Hematopoietic multipotent progenitor cell treated with erythropoietin and hydrocortisone succinate and interleukin-3 and kit ligand, for 4 days (in vitro differentiated cells): ENCODE data around the gene KLF13.
"Not testable (repeated sequence)": the region's sequence is repeated elsewhere in the genome, so short reads cannot be mapped to it uniquely, and the experiment has no call there.

Experiments
- DNase-seq: peaks from one replicate; pipeline ENCODE4 v3.0.0-alpha.2; 2015

KLF13 gene

DNA sequence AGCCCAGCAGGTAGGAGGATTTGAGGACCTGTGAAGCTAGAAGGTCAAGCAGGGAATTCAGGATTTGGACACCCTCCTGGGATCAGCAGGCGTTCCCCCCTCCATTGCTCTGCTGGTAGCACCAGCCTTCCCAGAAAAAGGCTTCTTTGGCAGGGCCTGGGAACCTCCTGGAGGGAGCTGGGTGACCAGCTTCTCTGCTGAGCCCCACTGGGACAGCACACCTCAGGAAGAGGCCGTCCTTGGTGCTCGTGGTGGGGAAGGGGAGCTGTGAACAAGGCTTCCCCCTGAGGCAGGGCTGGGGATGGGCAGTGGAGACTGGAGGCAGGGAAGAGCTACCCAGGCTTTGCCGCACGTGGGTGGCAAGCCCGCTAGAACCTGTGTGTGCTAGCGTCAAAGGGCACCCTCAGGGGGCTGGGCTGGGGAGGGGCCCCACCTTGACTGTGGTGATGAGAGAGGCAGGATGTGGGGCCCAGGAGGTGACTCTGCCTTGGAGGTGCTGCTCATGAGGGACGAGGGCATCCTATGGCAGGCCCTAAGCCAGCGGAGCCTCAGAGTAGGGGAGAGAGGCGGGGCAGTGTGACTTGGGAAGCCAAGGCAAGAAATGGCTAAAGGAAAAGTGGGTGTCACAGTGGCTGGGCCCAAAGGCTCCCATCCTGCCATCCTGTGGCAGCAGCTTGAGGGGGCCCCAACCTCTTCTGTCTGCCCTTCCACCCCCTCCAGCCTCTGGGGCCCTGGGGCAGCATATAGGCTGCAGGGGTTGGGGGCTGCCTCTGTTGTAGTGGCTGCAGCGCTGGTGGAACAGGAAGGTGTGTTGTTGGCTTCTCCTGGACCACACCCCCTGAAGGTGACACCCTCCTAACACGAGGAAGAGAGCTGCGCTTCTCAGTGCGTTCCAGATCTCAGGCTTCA lies 20.7 kb downstream of the KLF13 start:
- DNase-seq, result no peak

DNA sequence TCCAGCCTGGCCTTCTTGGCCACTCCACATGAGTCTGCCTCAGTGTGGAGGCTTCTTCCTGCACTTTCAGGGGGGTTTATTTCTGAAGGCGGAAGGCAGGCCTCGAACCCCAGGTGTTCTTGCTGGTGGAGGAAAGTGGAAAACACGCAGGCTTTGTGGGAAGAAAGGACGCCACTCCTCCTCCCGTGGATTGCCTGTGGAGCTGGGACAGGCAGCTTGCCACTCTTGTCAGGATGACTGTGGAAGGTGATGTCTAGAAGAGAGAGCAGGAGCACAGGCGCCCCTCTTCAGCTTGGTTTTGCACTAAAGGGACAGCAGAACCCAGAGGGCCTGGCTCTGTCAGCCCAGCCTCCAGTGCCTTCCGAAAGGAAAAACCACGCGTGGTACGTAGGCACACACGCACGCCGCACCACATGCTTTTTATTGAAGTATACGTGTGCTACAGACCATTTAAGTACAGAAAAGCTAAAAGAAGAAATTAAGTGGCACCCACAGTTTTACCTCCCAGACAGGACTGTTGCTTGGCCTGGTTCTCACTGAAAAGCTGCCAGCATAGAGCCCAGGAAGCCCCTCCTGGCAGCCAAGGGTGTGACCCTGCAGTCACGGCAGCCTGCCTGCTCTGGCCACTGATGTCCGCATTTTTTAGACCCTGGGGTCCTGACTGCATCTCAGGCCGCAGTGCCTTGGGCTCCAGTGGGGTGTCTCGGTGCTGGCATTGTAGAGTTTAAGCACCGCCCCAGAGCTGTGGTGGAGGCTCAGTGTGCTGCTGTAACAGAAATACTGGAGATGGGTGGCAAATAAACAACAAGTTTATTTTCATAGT lies 21.6 kb downstream of the KLF13 start:
- no peak for DNase-seq

DNA sequence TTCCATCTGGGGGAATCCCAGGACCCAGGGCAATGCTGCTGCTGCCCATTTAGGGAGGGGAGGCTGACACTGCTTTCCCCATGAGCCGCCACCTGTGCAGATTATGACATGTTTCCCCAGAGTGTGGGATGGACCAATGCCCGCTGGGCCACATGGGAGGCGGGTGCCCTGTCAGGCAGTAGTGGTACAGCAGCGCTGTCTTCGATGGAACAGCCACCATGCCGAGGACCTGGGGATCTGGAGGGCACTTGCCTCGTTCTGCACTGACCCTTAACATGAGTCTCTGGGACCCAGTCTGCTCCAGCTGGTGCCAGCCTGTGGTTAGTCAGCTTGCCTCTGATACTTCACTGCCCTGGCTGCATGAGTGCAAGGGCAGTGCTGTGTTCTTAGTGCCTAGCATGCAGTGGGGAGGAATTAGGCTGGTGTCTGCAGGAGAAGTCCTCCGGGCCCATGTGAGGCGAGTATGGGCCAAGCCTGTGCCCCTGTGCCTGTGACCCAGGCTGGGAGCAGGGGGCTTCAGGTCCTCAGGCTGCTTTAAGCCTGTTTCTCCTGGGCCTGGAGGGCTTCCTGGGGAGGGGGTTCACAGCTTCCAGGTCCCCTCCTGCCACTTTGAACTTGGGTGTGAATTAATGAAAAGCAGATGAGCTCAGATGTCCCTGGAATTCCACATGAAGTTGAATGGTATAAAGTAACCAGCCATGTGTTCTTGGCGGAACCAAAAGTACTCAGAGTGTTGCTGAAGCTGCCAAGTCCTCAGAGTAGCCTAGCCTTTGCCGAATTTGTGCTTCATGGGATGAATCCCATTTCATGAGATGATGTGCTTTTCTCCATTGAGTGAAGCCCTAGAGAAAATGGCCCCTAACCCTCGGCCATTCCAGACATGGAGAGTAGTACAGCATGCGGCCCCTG lies 22.9 kb downstream of the KLF13 start:
- DNase-seq, result no peak

DNA sequence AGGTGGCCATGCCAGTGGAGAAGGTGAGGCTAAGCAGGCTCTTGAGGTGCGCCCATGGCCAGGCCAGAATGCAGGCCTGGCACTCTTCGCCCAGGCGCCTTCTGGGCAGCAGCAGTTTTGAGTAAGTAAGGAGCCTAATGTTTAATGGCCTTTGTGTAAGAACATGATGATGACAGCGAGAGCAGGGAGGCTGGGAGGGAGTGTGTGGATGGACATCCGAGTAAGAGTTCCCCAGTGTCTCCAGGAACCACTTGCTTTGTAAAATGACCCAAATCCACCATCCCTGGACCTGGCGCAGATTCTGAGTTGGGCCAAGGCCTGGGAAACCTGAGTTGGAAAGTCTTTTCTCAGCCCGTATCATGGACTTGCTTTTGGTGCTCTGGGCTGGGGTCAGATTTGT lies 24.1 kb downstream of the KLF13 start:
- no peak for DNase-seq

DNA sequence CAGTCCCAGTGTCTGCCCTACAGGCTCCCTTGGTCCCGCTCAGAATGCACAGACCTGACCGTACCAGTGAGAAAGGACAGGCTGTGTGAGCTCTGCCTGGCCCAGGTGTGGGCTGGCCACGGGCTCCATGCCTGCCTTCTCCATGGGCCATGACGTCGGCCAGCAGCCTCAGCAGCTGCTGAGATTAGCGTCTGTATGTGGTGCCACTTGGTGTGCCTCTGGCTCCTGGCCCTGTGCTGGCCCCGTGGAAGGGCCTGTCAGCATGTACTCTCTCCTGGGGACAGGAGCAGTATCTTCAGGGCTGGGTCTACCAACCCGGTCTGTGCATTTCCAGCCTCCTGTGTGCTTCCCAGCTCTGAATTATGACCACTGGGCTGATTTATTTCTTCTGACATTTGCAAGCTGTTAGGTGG lies 25.7 kb downstream of the KLF13 start:
- DNase-seq, result peak; percentile 42

DNA sequence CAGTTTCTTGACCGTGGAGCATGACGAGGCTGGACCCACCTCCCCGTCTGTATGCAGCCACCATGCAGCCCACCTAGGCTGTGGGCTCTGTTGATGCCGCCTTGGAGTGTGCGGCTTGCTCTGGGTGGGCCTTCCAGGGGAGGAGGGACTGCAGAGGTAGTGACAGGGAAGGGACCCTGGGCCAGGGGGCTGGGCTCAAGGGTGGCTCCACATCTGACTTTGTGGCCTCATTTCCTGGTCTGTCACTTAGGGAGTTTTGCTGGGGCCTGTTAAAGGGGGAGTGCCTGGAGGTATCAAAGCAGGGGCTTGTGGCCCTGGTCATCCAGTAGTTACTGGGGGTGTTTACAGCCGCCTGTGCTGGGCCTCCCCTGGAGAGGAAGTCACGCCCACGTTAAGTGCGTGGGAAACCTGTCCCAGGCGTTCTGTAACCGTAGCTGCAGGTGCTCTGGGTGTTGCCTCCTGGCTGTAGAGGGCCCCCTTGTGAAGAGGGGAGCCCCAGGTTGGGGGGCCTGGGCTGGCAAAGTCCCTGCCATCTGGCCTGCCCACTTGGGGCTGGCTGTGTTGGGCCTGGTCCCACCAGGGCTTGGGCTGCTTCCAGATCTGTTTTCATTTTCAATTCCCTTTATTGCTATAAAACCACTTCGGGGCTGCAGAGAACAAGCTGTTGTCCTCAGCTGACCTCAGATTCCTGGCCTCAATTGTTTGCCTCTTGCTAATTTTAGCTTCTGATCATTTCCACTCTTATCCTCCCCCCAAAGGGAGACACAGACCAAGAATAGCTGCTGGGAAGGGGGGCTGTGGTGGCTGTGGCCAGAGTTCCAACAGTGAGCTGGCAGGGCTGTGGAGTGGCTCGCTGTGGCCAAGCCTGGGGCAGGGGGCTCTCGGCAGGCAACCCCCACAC lies 26.5 kb downstream of the KLF13 start:
- peak; percentile 84 for DNase-seq

DNA sequence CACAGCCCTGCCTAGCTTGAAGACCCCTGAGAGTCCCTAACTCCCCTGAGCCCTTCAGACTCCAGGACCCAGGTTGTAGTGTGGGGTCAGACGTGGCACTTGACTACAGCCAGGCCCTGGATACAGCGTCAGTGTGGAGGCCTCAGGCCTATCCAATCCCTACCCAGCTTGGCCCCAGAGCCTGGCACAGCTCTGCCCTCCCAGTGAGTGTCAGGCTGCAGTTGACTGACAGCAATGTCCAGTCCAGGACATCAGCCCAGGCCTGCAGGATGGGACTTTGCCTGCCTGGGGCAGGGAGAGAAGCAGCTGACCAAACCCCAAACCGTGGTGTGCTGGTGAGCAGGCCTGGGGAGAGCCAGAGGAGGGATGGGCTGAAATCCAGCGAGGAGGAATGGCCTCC lies 27.3 kb downstream of the KLF13 start:
- no peak for DNase-seq

DNA sequence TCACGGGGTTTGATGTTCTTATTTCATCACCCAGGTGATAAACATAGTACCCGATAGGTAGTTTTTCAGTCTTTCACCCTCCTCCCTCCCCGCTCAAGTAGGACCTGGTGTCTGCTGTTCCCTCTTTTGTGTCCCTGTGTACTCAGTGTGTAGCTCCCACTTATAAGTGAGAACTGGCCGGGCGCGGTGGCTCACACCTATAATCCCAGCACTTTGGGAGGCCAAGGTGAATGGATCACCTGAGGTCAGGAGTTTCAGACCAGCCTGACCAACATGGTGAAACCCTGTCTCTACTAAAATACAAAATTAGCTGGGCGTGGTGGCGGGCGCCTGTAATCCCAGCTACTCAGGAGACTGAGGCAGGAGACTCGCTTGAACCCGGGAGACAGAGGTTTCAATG lies 29.5 kb downstream of the KLF13 start:
- not testable (repeated sequence) for DNase-seq

DNA sequence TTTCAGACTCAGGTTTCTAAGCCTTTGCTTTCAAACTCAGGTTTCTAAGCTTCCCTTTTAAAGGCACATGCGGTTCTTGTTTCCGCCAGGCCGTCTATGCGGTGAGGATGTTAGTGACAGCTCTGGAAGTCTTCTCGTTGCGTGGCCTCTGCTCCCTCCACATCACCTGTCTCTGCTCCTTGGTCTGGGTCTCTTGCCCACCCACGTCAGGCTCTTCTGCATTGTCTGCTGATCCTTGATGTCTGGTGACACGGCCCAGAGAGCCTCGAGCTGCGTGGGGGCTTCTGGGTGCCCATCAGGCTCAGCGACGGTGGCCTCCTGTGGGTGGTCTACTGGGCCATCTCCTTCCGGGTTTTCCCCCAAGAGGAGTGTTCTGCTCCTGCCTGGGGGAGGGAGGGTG lies 30.5 kb downstream of the KLF13 start:
- peak; percentile 66 for DNase-seq

DNA sequence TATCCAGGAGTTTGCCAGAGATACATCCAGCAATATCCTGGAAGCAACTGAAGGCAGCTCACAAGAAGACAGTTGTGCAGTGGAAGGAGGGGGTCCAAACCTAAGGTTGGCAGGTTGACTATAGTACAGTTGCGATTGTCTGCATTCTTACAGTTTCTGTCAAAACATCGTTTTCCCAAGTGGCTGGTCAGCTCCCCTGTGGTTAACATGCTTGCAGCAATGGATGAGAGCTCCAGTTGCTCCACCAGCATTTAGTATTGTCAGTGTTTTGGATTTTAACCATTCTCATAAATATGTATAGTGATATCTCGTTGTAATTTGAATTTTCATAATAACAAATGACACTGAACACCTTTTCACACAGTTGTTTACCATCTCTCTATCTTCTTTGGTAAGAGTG lies 31.5 kb downstream of the KLF13 start:
- no peak for DNase-seq

DNA sequence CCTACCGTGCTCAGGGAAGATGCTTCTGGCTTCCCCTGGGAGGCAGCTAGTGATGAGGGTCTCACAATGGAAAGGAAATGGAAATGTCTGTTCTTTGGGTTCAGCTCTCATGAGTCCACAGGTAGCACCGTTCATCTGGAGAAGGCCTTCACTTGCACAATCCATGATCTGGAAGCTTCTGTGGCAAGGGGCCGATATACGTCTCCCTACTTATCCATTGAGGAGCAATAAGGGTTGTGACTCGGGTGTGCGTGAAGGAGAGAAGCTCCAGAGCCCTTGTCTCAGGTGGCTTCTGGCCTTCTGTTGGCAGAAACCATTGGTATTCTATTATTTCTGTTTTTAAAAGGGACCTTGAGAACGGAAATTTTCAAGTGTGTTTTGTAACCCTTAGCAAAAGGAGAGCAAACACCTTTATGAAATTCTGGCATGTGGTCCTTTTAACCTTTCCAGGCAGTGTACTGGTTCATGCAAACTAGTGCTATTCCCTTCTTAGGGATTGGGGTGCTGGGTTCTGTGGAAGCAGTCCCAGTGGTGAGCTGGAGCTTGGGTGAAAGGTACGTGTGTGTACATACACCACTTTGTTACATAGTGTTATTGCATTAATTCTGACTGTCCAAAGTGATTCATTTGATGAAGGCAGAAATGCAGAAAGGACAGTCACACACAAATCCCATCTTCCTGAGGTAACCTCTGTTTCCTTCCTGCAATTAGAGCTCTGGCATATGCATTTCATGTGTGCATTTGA lies 32.5 kb downstream of the KLF13 start:
- no peak for DNase-seq

DNA sequence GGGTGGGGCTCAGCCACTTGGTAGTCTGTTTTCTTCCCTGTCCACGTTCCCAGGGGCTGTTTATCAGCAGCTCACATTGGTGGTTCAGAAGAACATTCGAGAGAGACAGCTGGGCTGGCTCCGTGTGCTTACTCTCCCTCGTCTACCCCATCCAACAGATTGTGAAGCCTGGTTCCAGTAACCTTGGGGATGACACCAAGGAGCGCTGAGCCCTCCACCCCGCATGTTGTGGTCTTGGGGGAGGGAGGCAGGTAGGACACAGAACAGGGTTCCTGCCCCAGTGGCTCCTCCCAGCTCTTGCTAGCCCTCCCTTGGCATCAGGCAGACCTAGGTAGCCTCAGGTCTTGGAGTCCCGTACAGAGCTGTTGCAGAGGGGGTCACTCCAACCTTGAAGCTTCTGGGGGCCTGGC lies 33.1 kb downstream of the KLF13 start:
- DNase-seq, result peak; percentile 75

DNA sequence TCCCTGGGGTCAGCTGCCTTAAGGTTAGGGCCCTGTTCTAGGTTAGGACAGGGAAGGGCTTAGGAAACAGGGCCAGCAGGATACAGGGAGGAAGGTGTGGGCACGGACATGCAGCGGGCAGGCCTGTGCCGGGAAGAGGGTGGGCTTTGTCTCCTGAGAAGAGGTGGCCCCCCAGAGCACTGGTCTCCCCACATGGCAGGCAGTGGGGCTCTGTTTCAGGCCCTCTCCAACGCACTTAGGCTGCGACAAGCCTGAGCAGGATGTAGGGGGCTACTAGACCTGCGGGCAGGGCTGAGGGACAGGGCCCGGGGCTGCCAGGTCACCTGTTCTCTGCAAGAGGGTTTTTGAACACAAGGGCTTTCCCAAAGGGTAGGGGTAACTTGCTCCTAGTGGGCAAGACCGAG lies 33.5 kb downstream of the KLF13 start:
- DNase-seq, result no peak

DNA sequence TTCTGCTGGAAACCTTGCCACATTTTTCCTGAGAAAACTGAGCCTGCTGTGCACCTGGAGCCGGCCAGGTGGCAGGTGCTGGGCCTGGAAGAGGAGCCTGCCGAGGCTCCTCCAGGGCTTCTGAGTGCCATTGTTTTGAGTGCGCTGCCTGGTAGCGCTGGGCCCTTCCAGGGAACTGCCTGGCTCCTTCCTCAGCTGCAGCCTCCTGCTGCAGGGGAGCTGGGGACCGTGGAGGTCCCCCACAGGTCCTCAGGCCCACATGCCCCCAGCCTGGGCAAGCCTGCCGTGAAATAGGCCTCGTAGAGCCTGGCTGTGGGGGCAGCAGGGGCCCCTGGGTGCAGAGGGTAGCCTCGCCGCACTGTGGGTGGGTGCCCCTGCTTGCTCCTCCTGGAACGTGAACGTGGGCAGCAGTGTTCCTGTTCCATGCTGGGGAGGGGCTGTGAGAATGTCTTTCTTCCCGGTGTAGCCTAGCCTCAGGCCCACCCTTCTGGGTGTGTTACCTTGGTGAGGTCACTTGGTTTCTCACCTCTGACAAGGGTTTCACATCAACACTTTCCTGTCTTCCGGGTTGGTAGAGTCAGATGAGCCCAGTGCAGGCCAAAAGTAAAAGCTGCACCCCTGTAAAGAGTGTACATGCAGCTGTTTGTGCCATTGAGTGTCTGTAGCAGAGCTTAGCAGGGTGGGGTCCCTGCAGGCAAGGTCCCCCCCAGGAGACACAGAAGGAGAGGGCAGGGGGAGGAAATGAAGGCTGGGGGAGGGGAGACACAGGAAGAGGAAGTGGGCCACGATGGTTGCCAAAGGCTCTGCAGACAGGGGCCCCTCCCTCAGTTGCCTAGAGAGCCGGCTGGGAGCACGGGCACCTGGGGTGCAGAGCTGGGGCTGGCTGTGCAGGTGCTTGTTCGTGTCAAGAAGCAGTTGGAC lies 34.5 kb downstream of the KLF13 start:
- peak; percentile 86 for DNase-seq

DNA sequence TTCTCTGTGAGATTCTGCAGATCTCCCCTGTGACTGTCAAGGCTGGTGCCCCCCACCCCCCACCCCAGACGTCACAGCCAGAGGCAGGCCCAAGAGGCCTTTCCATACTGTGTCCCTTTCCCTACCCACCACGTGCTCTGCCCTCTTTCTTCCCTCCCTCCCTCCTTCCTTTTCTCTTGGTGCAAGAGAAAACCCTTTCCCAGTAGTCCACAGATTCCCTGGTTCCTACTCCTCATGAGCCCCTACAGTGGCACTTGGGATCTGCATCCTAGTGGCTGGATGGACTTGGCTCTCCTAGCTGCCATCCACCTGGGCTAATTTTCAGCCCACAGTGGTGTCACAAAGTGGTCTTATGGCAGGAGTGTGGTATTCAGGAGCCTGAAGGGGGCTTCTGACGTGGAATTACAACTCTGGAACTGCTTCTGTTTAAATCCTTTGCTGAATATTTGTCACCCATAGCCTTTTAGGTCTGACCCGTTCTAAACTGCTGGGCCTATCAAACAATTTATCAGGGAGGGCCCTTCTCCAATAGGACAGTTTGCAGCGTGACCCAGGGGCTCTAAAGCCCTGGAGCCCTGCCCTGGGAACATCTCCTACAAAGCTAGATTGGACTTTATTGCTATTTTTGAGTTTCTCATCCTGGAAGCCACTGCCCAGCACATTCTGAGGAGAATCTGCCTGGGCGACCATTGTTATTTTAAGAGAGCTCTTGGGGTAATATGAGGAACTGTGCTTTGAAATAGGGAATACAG lies 35.3 kb downstream of the KLF13 start:
- DNase-seq, result no peak

DNA sequence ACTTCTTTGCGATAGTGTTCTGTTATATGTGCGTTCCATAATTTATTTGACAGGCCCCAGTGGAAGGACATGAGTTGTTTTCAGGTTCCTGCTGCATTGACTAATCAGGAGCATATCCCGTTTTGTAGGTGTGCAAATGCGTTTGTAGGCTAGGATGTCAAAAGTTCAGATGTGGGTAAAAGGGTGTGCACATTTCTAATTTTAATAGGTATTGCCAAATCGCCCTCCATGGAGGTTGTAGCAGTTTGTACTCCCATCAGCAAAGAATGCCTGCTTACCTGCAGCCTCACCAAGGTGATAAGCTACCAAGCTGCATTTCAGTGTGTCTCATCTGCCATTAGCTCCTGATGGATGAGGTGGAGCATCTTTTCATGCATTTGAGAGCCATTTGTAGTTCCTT lies 36.3 kb downstream of the KLF13 start:
- no peak for DNase-seq

DNA sequence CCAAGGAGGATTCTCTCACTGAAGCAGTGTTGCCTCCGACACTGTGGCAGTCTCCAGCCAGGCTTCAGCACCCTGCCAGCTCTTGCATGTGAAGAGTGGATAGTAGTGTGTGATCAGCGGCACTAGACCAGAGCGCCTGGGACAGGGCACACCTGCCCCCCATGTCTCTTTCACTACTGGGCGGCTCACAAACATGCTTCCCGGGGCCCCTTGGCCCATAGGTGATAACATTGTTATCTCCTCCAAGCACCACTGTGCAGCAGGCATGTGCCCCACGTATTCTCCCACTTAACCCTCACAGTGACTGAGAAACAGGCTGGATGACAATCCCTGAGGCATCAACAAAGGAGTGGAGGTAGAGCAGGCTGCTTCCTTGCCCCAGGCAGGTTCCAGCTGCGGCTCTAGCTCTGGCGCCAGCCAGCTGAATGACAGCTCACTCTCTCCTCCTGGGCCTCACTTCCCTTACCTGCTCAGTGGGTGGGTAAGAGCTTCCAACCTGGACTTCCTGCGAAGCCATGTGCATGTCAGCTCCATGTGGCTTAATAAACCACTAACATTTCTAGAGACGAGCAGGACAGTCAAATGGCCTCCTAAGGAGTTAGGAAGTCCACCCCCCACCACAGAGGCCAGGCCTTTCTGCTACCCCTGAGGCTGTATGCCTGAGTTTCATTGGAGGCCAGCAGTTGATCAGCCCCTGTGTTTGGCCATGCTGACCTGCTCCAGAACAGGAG lies 37.8 kb downstream of the KLF13 start:
- peak; percentile 91 for DNase-seq

DNA sequence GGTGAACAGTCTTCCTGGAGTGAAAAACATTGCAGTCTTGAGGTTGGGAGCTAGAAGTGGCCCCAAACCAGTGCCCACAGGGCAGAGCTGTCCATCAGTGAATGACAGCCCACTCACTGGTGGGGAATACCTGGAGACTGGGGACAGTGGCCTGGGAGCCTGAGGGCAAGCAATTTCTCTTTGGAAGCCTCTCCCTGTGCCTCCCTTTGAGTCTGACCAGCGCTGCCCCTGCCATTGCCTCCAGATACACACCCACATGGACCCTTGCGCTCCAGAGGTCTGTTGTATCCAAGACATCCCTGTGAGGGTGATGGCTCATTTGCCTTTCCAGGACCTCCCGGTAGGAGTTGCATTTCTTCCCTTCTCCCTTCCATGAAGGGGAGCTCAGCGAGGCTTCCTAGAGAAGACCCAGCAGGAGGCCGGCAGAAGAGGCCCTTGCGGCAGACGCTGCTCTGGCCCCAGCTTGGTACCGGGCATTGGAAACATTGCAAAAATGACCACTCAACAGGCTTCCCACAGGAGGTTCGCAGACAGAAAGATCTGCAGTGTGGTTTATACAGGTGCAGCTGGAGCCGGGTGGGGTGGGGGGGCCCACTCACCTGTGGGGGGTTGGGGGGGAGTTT lies 38.5 kb downstream of the KLF13 start:
- no peak for DNase-seq
